HepG2 (cell line): Measurements from ENCODE around the gene TEX35. TPM values are rescaled to one million over a fixed set of nuclear protein-coding genes. Genes with fewer than 3 reads are reported as not detected.
A peak's percentile ranks its signal among the peaks of the same experiment; 100 is the strongest.

Experiments
- ASH2L ChIP-seq: fragments of 300-600, 200-600 bp; sonication (generic); IDR thresholded peaks from 2 replicates; pipeline ENCODE4 v1.7.0; 2017; ENCODE audit warnings: low read depth, mild to moderate bottlenecking, moderate library complexity, mixed read lengths, low read length; ENCODE audit not compliant: insufficient read length
- ATF7 ChIP-seq, 2 experiments: fragments of 450-650 bp in 1 of 2; sonication (generic) in 1 of 2; formaldehyde crosslinking in 1 of 2; IDR thresholded peaks; 2 replicates each; pipeline versions ENCODE4 v1.4.0 to v1.6.1; 2016 to 2020; ENCODE audit warnings: antibody characterized with exemption in 1 of 2, mild to moderate bottlenecking in 1 of 2, missing genetic modification reagents in 1 of 2
- CAMTA2 ChIP-seq: sonication (generic); formaldehyde crosslinking; IDR thresholded peaks from 2 replicates; pipeline ENCODE4 v1.4.0; 2020; ENCODE audit warnings: mild to moderate bottlenecking, missing genetic modification reagents, borderline replicate concordance
- CC2D1A ChIP-seq: sonication (generic); formaldehyde crosslinking; IDR thresholded peaks from 2 replicates; pipeline ENCODE4 v1.8.1; 2023; ENCODE audit warnings: mild to moderate bottlenecking, missing genetic modification reagents
- HMG20B ChIP-seq: conservative IDR thresholded peaks from 2 replicates; pipeline ENCODE4 v1.6.1; 2016; ENCODE audit warnings: missing genetic modification reagents, missing compliant biosample characterization
- HNF4A ChIP-seq: sonication (generic); formaldehyde crosslinking; IDR thresholded peaks from 2 replicates; pipeline ENCODE4 v1.4.0; 2020; ENCODE audit warnings: missing genetic modification reagents
- HOXA7 ChIP-seq: sonication (generic); formaldehyde crosslinking; IDR thresholded peaks from 2 replicates; pipeline ENCODE4 v1.8.1; 2022; ENCODE audit warnings: mild to moderate bottlenecking, missing genetic modification reagents, moderate library complexity
- NCOA1 ChIP-seq: sonication (generic); formaldehyde crosslinking; IDR thresholded peaks from 2 replicates; pipeline ENCODE4 v1.9.0; 2021; ENCODE audit warnings: missing genetic modification reagents
- SAP130 ChIP-seq: IDR thresholded peaks from 2 replicates; pipeline ENCODE4 v1.6.1; 2016; ENCODE audit warnings: low read depth
- ZNF205 ChIP-seq: IDR thresholded peaks from 2 replicates; pipeline ENCODE4 v1.6.1; 2018; ENCODE audit warnings: missing biosample characterization, missing genetic modification reagents
- ZNF614 ChIP-seq: IDR thresholded peaks from 2 replicates; pipeline ENCODE4 v1.6.1; 2018; ENCODE audit warnings: missing biosample characterization, missing genetic modification reagents, inconsistent platforms, borderline replicate concordance
- ZNF792 ChIP-seq: IDR thresholded peaks from 2 replicates; pipeline ENCODE4 v1.6.1; 2016
- ZNF883 ChIP-seq: sonication (generic); formaldehyde crosslinking; IDR thresholded peaks from 2 replicates; pipeline ENCODE4 v1.5.1; 2020; ENCODE audit warnings: mild to moderate bottlenecking, missing genetic modification reagents; ENCODE audit errors: not compliant biosample characterization
- polyA plus RNA-seq, 8 experiments: library from polyadenylated mRNA; depleted of rRNA in 3 of 8; stranded (reverse) in 7 of 8; unstranded in 1 of 8; fragments of >200 nt; fragmentation: Illumina TruSeq in 4 of 8; extraction: Trizol in 4 of 8; gene quantifications; 2 replicates each; pipeline versions ENCODE4 v1.2.1 to v1.2.3, GENCODE V29; 2011 to 2016; ENCODE audit warnings: low read depth in 4 of 8, missing spikeins in 1 of 8, mixed read lengths in 1 of 8; ENCODE audit not compliant: insufficient read depth in 1 of 8
- total RNA-seq, 5 experiments: library from RNA; depleted of rRNA; stranded (reverse); fragments of >200 nt; fragmentation: Illumina TruSeq; extraction: Trizol; gene quantifications; 2 replicates each; pipeline ENCODE4 v1.2.3, GENCODE V29; 2016; ENCODE audit warnings: low read depth in 1 of 5
- TF ChIP-seq, protein P1 (sequence below): IDR thresholded peaks from 2 replicates; pipeline ENCODE4 v1.6.1; 2012; ENCODE audit warnings: low read depth, low read length, improper control_type of control experiment
- TF ChIP-seq, protein P2 (sequence below): sonication (generic); formaldehyde crosslinking; IDR thresholded peaks from 2 replicates; pipeline ENCODE4 v1.4.0; 2020; ENCODE audit warnings: mild to moderate bottlenecking, low read depth, missing genetic modification reagents
- TF ChIP-seq, protein P3 (sequence below): sonication (generic); IDR thresholded peaks from 2 replicates; pipeline ENCODE4 v1.6.1; 2016; ENCODE audit warnings: low read depth, borderline replicate concordance
- TF ChIP-seq, protein P4 (sequence below): sonication (generic); formaldehyde crosslinking; IDR thresholded peaks from 2 replicates; pipeline ENCODE4 v1.5.0; 2020; ENCODE audit warnings: missing genetic modification reagents
- TF ChIP-seq, protein P5 (sequence below): sonication (generic); formaldehyde crosslinking; IDR thresholded peaks from 2 replicates; pipeline ENCODE4 v1.4.0; 2020; ENCODE audit warnings: missing genetic modification reagents
- TF ChIP-seq, protein P6 (sequence below): sonication (generic); formaldehyde crosslinking; IDR thresholded peaks from 2 replicates; pipeline ENCODE4 v1.9.0; 2022; ENCODE audit warnings: low read depth, missing genetic modification reagents
- TF ChIP-seq, protein P7 (sequence below): sonication (generic); formaldehyde crosslinking; IDR thresholded peaks from 2 replicates; pipeline ENCODE4 v1.8.1; 2023; ENCODE audit warnings: mild to moderate bottlenecking, inconsistent platforms, moderate library complexity, missing genetic modification reagents, borderline replicate concordance

TEX35 gene
- total and polyA plus RNA-seq, 2 of the 13 experiments (the other 11 are each of a cell fraction or from before 2014, with no cell fraction given): not detected

DNA sequence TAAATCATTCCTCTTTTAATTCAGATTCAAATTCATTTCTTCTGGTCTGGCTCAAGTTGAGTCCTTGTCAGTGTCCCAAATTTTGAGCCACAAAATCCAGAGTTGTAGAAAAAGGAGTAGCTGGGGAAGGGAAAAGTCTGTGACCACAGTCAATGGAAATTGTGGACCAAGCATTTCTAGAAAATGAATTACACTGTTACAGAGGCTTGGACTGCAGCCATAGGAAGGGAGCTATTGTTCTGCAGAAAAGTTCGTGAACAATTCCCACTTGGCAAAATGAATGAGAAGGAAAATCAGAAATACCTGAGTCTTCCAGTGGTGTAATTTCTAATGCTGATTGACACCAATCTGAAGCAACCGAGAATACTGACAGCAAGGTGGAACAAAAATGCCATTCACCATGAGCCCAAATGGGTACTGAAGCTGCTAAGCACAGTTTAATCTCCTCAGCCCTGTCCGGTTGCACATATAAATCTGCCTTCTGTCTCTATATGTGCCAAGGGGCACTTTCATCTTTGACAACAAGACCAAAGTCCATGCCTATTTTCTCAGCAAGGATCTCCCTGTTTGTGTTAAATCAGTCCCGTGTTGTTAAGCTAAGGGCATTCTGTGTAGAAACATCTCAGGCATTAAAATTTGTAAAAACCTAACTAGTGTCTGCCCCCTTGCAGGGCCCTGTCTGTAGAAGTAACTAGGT, 51.3 kb downstream of the TEX35 start (continued):
- TF ChIP-seq, protein P1, sequence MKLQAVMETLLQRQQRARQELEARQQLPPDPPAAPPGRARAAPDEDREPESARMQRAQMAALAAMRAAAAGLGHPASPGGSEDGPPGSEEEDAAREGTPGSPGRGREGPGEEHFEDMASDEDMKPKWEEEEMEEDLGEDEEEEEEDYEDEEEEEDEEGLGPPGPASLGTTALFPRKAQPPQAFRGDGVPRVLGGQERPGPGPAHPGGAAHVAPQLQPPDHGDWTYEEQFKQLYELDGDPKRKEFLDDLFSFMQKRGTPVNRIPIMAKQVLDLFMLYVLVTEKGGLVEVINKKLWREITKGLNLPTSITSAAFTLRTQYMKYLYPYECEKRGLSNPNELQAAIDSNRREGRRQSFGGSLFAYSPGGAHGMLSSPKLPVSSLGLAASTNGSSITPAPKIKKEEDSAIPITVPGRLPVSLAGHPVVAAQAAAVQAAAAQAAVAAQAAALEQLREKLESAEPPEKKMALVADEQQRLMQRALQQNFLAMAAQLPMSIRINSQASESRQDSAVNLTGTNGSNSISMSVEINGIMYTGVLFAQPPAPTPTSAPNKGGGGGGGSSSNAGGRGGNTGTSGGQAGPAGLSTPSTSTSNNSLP: 0 out of 2 replicates have a peak, but pooled peaks have one; percentile 35
- TF ChIP-seq, protein P2, sequence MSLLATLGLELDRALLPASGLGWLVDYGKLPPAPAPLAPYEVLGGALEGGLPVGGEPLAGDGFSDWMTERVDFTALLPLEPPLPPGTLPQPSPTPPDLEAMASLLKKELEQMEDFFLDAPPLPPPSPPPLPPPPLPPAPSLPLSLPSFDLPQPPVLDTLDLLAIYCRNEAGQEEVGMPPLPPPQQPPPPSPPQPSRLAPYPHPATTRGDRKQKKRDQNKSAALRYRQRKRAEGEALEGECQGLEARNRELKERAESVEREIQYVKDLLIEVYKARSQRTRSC (CRISPR knock-in tag): no peak
- TF ChIP-seq ATF7 (IDR thresholded peaks at IDR 0.05) (no peak), ATF7 (CRISPR knock-in tag; IDR thresholded peaks at IDR 0.05) (no peak), CAMTA2 (no peak), ASH2L (peak; percentile 37), SAP130 (CRISPR knock-in tag) (no peak), ZNF883 (no peak), HMG20B (no peak), HNF4A (CRISPR knock-in tag) (peak; percentile 75), ZNF205 (CRISPR knock-in tag) (no peak), HOXA7 (CRISPR knock-in tag) (no peak), NCOA1 (CRISPR knock-in tag) (no peak), ZNF792 (no peak), CC2D1A (CRISPR knock-in tag) (no peak), ZNF614 (CRISPR knock-in tag) (no peak)
- TF ChIP-seq, protein P3, sequence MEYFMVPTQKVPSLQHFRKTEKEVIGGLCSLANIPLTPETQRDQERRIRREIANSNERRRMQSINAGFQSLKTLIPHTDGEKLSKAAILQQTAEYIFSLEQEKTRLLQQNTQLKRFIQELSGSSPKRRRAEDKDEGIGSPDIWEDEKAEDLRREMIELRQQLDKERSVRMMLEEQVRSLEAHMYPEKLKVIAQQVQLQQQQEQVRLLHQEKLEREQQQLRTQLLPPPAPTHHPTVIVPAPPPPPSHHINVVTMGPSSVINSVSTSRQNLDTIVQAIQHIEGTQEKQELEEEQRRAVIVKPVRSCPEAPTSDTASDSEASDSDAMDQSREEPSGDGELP: no peak
- TF ChIP-seq, protein P4, sequence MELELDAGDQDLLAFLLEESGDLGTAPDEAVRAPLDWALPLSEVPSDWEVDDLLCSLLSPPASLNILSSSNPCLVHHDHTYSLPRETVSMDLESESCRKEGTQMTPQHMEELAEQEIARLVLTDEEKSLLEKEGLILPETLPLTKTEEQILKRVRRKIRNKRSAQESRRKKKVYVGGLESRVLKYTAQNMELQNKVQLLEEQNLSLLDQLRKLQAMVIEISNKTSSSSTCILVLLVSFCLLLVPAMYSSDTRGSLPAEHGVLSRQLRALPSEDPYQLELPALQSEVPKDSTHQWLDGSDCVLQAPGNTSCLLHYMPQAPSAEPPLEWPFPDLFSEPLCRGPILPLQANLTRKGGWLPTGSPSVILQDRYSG (CRISPR knock-in tag): no peak
- TF ChIP-seq, protein P5, sequence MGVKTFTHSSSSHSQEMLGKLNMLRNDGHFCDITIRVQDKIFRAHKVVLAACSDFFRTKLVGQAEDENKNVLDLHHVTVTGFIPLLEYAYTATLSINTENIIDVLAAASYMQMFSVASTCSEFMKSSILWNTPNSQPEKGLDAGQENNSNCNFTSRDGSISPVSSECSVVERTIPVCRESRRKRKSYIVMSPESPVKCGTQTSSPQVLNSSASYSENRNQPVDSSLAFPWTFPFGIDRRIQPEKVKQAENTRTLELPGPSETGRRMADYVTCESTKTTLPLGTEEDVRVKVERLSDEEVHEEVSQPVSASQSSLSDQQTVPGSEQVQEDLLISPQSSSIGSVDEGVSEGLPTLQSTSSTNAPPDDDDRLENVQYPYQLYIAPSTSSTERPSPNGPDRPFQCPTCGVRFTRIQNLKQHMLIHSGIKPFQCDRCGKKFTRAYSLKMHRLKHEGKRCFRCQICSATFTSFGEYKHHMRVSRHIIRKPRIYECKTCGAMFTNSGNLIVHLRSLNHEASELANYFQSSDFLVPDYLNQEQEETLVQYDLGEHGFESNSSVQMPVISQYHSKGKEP (CRISPR knock-in tag): no peak
- TF ChIP-seq, protein P6, sequence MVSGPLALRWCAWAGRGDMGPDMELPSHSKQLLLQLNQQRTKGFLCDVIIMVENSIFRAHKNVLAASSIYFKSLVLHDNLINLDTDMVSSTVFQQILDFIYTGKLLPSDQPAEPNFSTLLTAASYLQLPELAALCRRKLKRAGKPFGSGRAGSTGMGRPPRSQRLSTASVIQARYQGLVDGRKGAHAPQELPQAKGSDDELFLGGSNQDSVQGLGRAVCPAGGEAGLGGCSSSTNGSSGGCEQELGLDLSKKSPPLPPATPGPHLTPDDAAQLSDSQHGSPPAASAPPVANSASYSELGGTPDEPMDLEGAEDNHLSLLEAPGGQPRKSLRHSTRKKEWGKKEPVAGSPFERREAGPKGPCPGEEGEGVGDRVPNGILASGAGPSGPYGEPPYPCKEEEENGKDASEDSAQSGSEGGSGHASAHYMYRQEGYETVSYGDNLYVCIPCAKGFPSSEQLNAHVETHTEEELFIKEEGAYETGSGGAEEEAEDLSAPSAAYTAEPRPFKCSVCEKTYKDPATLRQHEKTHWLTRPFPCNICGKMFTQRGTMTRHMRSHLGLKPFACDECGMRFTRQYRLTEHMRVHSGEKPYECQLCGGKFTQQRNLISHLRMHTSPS (CRISPR knock-in tag): peak; percentile 59; the same call in 1 of the 2 replicates
- TF ChIP-seq, protein P7, sequence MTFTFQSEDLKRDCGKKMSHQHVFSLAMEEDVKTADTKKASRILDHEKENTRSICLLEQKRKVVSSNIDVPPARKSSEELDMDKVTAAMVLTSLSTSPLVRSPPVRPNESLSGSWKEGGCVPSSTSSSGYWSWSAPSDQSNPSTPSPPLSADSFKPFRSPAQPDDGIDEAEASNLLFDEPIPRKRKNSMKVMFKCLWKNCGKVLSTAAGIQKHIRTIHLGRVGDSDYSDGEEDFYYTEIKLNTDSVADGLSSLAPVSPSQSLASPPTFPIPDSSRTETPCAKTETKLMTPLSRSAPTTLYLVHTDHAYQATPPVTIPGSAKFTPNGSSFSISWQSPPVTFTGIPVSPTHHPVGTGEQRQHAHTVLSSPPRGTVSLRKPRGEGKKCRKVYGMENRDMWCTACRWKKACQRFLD: no peak
